Activated CD4-positive, alpha-beta T cell treated with anti-CD3 and anti-CD28 coated beads, Interleukin-10, Interleukin-2, amounts not matched to agents 100 ng/mL and 50 ng/mL, durations not matched to agents 16 hours and 8 hours (primary cell): ENCODE data around the gene LCN6.

Experiments
- DNase-seq: peaks from one replicate; pipeline ENCODE4 v3.0.0-alpha.2; 2020

Gene LCN6

DNA sequence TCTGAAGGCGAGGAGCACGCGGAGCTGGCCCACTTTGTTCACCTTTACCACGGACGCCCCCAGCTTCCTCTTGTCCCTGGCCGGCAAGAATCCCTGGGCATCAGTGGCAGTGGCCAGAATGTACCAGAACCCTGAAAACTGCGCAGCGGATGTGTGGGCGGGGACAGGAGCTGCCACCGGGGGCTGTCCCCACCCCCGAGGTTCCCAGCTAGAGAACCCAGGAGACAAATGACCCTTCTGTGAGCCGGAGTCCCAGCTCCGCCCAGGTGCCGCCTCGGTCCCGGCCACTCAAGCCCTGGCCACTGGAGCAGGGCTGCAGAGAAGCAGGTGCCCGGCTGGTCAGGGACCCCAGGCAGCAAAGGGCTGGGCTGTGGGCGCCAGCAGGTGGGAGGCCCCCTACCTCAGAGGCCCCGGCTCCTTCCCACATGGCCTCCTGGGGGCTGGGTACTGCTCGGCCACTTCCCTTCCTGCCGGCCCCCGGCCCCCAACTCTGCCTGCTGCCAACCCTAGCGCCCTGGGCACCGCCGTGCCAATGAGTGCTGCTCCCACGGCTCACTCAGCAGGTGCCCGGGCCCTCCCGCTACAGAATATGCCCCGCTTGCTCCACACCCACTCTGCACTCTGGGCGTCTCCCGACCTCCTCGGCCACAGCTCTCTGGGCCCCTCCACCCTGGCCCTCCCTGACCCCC, 6.3 kb downstream of the LCN6 start:
- peak; percentile 49 for DNase-seq

DNA sequence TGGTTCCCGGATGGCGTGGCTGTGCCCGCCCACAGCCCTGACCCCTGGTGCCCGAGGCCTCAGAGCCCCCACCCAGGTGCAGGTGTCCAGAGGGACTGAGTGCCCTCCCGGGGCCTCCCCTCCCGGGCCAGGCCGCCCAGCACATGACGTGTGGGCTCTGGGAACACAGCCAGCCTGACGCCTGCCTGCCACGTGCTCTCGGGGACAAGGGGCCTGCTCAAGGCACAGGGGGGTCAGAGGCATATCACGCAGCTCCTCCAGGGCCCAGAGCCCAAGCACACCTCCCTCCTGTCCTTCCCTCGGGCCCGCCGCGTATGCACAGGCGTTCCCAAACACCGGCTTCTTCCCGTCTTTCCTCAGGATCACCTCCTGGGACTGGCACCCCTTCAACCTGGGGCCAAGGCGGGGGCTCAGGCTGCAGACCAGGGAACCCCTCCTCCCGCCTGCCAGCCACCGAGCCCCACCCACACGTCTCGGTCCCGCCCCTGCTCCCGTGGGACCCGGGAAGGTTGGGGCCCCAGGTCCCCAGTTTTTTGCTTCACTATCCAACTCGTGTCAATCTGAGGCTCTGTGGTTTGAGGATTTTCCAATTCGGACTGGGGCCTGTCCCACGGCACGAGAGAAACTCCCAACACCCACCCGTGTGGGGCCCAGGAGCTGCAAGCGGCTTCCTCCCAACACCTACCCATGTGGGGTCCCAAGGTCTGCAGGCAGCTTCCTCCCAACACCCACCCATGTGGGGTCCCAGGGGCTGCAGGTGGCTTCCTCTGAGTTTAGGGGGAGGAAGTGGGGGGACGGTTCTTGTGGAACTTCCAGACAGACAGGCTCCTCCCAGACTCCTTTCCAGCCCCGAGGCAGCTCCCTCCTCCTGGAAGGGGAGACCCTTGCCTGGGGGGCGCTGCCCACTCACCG, 7.1 kb downstream of the LCN6 start:
- DNase-seq: no peak

DNA sequence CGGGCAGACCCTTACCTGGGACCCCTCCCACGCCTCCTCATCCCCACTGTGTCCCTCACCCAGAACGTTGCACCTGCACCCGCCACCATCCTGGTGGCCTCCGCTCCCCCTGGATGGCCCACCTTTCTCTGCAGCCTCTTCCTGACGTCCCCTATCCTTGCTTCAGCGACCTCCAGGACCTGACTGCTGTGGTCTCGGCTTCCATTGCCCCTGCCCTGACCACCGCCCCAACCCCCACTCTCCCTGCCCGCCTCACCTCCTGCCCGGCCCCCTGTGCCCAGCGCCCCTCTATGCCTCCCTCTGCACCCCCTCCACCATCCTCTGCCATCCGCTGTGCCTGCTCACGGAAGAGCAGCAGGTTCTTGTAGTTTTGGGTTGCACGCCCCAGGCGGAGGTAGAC, 7.8 kb downstream of the LCN6 start:
- no peak for DNase-seq

DNA sequence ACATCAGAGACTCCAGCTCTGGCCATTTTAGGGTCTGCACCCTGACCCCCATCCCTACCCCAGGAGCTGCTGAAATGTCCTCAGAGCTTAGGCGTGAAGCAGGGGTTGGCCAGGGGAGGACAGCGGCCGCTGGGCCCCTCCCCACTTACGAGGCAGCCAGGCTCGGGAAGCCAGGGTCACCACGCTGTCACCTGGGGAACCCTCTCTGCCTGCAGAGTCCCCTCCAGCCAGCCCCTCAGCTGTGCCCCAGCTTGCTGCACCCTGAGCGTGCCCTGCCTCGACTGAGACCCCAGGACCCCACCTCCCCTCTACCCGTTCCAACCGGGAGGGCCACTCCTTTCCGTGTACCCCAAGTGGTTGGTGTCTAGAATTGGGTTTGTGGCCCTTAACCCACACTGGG, 8.3 kb downstream of the LCN6 start:
- DNase-seq: no peak

DNA sequence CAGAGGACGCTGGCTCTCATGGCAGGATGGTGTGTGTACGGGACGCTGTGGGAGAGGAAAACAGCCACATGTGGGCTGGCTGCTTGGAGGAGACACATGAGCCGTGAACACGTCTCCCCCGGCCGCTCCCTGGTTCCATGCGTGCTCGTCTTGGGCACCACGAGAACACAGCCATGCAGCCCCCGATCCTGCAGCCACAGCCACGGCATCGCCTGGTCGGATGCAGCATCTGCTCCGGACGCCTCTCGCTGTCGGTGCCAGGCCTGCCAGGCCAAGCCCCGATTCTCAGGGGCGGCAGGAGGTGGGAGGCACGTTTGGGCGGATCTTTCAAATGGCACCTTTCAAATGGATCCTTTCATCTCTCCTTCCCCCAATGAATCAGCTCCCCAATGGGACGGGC, 8.8 kb downstream of the LCN6 start:
- no peak for DNase-seq

DNA sequence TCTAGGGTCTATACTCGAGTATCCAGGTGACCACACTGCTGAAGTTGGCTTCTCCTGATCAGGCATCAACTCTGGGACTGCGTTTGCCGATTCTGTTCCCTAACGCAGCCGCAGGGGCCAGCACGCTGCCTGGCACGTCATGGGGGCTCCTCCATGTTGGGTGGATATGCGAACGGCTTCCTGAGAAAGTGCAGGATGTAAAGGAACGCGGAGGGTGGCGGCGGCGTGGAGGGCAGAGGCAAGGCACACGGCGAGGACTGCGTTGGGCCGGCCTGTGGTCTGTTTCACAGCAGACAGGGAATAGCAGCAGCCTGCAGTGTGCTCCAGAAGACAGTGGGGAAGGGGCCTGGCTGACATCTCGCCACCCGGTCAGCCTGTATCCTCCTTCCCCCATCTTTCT, 9.4 kb downstream of the LCN6 start:
- DNase-seq: no peak

DNA sequence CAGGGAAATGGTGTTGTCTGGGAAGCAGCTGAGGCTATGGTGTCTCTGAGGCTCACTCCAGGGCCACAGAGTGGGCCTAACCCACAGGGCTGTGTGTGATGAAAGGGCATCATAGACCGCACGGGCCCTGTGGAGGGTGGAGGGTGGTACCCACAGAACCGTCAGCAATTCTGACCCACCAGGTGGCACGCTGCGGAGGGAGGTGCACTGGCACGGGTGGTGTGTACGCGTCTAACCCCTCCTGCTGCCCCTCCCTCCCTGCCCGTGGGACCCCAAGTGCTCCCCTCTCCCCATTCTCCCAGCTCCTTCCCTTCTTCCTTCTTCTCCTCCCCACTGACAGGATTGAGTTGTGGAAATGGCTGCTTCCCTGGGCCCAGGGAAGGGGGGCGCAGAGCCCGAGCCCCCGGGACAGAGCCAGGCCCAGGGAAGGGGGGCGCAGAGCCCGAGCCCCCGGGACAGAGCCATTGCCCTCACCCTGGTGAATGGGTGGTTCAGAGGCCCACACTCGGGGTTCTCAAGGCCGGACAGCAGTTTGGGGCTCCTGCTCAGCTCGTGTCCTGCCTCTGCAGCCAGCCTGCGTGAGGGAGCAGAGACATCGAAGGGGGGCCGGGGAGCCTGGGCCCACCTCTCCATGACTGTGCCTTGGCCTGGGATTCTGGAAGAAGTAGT, 12.4 kb downstream of the LCN6 start:
- no peak for DNase-seq

DNA sequence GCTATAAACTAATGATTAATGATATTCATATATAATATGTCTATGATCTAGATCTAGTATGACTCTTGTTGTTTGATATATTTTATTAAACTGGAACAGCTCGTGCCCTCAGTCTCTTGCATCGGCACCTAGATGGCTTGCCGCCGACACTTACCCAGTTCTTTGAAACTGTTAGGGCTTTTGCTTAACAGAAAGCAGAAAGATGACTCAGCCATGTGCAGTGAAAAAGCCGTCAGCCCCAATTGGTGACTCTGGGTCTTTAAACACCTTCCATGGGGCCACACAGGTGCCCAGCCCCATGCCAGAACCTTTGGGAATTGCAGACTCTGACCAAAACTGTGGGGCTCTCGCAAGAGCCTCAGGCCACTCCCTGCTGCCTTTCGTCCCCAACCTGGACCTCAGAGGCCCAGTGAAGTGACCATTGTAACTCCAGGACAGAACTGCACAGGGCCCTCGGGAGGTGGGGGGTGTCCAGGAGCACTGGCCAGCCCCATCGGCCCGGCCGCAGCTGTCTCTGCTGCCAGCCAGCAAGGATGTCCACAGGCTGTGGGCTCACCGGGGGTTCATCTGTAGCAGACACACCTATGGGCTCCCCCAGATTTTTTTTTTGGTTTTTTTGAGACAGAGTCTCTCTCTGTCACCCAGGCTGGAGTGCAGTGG, 13.4 kb downstream of the LCN6 start:
- peak; percentile 59 for DNase-seq

DNA sequence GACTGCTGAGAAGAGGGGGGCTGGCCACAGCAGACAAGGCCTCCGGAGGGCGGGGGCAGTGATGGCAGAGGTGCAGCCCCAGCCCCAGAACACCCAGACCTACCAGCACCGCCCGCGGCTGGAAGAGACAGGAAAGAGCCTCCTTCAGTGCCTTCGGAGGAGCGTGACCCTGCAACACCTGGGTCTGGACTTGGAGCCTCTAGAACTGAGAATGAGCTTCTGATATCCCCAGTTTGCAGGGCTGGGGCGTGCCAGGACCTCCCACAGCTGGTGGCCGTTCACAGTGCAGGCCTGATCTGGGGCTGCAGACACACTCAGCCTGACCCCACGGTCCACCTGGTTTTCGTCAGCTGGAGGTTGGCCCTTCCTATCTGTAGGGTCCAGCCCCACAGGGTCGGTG, 14.7 kb downstream of the LCN6 start:
- no peak for DNase-seq

DNA sequence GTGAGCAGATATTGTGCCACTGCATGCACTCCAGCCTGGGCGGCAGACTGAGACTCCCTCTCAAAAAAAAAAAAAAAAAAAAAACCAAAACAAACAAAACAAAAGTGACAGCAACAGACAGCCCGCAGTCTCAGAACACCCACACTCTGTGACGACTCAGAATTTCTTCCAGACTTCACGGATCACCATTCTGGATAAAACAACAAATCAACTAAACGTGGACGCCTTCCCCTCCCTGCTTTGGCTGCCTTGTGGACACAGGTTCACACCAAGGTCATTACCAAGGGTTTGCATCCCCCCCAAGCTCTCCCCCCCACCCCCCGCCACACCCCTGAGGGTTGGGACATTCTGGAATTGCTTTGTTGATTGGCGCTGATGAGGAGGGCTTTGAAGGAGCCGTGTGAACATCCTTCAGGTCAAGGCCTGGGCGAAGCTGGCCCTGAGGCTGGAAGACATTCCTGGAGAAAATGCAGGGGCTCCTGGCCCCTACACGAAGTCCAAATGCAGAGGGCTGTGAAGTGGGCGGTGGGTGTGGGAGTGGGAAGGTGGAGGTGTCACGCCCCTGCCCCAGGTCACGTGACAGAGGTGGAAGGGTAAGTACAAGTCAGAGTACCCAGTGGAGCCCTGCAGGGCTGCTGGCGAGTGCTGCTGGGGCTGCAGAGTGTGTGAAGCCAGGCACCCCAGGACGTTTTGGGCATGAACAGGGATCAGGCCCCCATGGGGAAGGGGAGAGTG, 15.7 kb downstream of the LCN6 start:
- DNase-seq: no peak

DNA sequence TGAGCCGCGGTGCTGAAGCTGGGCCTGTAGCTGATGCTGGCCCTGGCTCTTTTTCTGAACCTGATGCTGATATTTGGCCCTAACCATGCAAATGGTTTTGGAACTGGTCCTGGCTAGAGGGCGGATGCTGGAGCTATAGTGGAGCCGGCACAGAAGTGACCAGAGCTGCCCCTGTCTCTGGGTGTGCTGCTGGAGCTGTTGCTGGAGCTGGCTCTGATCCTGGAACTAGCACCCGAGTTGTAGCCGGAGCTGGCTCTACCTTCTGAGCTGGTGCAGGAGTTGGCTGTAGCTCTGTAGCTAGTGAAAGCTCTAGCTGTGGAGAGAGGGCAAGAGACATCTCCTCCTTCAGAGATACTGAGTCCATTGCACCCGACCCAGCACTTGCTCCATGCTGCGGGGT, 18.4 kb downstream of the LCN6 start:
- DNase-seq: no peak

DNA sequence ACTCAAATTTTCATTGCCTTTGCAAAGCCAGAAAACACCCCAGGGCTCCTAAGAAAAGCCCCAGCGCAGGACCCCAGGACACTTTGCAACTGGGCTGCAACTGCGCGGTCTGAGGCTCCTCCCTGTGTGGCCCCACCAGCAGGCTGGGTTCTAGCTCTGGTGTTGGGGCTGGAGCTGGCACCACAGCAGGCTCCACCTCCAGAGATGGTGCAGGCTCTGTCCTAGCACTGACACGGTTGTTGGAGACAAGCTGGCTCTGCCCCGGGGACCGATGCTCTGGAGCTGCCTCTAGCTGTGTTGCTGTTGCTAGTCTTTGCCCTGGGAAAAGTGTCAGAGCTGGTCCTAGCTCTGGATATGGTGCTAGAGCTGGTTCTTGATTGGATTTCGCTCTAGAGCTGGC, 19.2 kb downstream of the LCN6 start:
- DNase-seq: peak; percentile 66

DNA sequence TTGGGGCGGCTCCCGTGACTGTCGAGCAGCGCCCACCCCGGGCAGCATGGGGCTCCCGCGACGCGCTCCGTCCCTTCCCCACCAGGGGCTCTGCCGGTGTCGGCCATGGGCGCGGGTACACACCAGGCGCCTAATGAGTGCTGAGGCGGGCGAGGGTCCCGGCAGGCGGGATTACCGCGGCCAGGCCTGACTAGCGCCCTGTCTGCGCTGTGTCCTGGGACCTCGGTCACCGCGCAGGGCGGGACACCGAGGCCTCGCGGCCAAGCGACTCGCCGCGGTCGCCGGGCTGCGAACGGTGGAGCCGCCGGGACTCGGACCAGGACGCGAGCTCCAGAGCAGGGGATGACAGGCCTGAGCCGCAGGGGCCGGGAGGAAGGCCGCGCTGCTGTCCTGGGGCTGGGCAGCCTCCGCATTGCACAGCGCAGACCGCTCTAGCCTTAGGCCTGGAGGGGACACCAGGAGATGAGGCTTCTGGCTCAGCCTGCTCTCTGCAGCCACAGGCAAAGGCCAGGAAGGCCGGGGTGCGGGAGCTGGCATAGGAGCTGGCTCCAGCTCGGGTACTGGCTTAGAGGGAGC, 19.7 kb downstream of the LCN6 start:
- DNase-seq: peak; percentile 30

DNA sequence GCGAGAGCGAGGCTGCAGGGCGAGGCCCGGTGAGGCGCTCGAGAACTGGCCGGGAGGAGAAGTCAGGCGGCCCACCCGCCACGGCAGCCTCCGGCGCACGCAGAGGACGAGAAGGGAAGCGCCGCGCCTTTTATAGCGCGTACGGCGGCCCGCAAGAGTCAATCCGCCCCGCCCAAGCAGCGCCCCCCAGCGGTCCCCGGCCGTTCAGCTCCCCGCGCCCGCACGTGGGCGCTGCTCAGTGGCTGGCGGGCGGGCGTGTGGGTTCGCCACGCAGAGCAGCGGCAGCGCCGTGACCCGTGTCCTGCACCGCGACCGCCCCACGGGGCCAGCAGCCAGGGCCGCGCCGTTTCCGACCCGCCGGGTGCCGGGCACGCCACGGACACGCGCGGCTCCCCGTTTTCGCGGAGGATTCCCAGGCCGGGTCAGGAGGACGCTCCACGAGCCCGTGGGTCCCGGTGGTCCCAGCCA, 20.2 kb downstream of the LCN6 start:
- DNase-seq: peak; percentile 94

DNA sequence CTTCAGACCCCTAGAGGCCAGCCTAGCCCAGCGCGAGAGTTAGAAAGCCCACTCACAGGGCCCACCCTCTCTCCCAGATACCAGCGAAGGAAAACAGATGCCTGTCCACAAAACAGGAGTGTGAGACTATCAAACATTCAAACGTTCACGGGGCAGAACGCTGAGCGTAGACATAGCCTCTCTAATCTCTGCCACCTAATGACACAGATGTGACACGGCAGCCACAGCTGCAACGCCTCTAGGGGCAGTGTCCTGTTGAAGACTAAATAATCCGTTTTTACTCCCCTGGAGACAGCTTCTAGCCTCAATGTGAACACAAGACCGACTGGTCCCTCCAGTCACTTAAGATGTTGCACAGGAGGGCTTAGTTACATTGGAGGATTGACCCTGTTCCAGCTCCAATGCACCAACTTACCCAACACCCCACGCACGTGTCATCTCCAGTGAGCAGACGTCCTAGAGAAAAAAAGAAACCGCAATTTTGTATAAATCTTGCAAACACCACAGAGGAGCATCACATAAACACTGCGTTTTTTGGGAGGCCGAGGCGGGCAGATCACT, 21.6 kb downstream of the LCN6 start:
- peak; percentile 68 for DNase-seq

DNA sequence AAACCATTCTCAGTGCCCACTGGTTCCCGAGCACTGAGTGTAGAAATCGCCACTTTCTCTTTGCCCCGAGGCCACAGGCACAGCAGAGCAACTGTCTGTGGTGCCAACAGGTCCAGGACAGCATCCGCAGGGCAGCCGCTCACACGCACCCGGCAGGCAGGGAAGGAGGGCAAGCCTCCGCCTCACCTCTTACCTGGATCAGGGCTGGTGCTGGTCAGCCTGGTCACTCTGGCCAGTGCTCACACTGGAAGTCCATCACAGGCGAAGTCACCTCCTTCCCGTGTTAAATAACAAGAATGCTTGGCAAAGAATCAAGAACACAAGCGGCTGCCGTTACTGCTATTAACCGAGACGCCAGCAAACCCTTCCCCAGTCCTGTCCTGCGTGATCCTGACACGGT, 22.2 kb downstream of the LCN6 start:
- no peak for DNase-seq

DNA sequence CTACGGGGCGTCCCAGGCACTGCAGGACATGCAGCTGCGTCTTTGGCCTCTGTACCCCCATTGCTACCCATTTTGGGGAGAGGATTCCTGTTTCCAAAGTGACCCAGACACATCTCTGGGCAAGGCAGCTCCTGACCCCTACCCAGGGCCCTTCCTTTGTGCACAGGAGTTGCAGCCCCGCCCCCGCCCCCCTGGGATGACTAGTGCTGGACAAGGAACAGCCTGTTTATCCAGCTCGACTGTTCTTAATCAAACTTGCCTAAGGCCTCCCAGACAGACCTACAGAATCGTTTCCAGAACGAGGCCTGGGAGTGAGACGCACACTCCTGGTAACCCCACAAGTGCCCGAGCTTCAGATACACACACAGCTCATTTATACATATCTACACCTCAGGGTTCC, 22.7 kb downstream of the LCN6 start:
- DNase-seq: no peak

DNA sequence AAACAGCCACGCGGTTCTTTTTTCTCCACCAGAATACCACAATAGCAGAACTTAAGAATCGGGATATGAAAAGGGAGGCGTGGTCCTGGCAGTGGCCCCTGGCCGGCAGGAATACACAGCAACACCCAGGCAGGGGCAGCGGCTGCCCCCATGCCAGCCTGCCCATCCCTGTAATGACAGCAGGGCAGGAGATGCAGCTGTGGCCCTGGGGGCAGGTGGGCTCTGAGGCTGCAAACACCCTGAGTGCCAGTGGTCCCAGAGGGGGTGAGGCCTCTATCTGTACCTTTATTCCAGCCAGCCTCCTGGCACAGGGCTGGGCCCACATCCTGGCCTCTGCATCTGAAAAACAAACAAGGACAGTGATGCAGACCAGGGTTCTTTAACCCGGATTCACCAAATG, 23.6 kb downstream of the LCN6 start:
- DNase-seq: no peak

DNA sequence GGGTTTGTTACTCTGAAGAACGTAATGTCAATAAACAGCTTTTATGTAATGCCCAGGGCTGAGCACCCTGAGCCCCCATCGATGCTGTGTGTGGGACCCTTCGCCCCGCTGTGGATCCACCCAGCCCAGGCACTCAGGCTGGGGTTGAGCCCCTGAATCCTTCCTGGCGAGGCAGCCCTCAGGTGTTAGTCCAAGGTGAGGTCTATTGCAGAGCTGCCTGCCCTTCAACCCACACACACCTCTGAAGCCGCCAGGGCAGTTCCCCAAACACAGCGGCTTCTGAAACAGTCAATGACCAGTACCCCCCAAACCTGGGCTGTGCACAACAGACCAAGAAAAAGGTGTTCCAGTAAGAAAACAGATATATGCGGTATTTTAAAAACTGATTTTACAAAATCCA, 24.3 kb downstream of the LCN6 start:
- no peak for DNase-seq

DNA sequence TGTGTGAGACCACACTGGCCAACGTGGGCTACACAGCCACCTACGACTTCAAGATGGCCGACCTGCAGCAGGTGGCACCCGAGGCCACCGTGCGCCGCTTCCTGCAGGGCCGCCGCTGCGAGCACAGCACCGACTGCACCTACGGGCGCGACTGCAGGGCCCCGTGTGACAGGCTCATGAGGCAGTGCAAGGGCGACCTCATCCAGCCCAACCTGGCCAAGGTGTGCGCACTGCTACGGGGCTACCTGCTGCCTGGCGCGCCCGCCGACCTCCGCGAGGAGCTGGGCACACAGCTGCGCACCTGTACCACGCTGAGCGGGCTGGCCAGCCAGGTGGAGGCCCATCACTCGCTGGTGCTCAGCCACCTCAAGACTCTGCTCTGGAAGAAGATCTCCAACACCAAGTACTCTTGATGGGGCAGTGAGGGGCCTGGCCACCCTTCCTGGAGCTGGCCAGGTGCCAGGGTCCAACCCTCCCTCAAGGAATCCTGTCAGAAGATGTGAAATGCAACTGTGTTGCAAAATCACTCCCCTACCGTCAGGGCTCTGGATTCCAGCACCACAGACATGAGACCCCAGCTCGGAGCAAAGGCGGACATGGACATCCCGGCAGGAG, 24.9 kb downstream of the LCN6 start:
- peak; percentile 29 for DNase-seq

DNA sequence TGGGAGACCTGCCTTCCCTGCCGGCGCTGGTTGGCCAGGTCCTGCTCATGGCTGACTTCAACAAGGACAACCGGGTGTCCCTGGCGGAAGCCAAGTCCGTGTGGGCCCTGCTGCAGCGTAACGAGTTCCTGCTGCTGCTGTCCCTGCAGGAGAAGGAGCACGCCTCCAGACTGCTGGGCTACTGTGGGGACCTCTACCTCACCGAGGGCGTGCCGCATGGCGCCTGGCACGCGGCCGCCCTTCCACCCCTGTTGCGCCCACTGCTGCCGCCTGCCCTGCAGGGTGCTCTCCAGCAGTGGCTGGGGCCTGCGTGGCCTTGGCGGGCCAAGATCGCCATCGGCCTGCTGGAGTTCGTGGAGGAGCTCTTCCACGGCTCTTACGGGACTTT, 25.4 kb downstream of the LCN6 start:
- peak; percentile 45 for DNase-seq
